ENCODE measurements around the gene SLC18A2. TPM values are rescaled to one million over a fixed set of nuclear protein-coding genes. Genes with fewer than 3 reads are reported as not detected.

Gene SLC18A2
- total and polyA plus RNA-seq, 9 donors, result 0.20 to 0.93 (median 0.34) TPM

Other genes with a start within 250 kb of the SLC18A2 start
- gene SHTN1, start 235.9 kb upstream of the SLC18A2 start, total RNA-seq, result 3.3 TPM
- 1 to 10 TPM; 4.6 to 8.7 (median 5.8) TPM for gene SHTN1, start 235.9 kb upstream of the SLC18A2 start, polyA plus RNA-seq (ENCODE audit: insufficient read depth in 1 of 8, insufficient read length in 8 of 8, low replicate concordance in 1 of 8)
- gene VAX1, start 102.8 kb upstream of the SLC18A2 start, total RNA-seq, result not detected
- gene VAX1, start 102.8 kb upstream of the SLC18A2 start, polyA plus RNA-seq (ENCODE audit: insufficient read depth in 1 of 8, insufficient read length in 8 of 8, low replicate concordance in 1 of 8), result not detected
- not detected for gene KCNK18, start 43.6 kb upstream of the SLC18A2 start, total RNA-seq
- not detected for gene KCNK18, start 43.6 kb upstream of the SLC18A2 start, polyA plus RNA-seq (ENCODE audit: insufficient read depth in 1 of 8, insufficient read length in 8 of 8, low replicate concordance in 1 of 8)
- 9.7 TPM for gene PDZD8, start 134.3 kb downstream of the SLC18A2 start, total RNA-seq
- gene PDZD8, start 134.3 kb downstream of the SLC18A2 start, polyA plus RNA-seq (ENCODE audit: insufficient read depth in 1 of 8, insufficient read length in 8 of 8, low replicate concordance in 1 of 8), result 10 to 100 TPM in 7 of 8 donors, 1 to 10 TPM in 1; 9.0 to 19.4 (median 14.7) TPM